Measurements from ENCODE around the gene ZBTB16. TPM values are rescaled to one million over a fixed set of nuclear protein-coding genes. Genes with fewer than 3 reads are reported as not detected.
A peak's percentile ranks its signal among the peaks of the same experiment; 100 is the strongest.

ZBTB16 gene
- total RNA-seq, 1 donor from 2014 or later = 11.9 TPM

GRCh38 chr11:114276077-114276476 is 216.6 kb downstream of the ZBTB16 start:
- TF ChIP-seq CTCF (conservative IDR thresholded peaks at IDR 0.05) = no peak
- H3K36me3 Mint-ChIP-seq = no peaks in the 10 kb centered on the region
- no peak overlapping the region for H3K4me3 Mint-ChIP-seq
- H3K27me3 Mint-ChIP-seq = peaks cover 39% of the 10 kb centered on the region
- H3K4me1 Mint-ChIP-seq (ENCODE audit: unreplicated experiment) = peaks cover 5% of the 10 kb centered on the region
- no peaks in the 10 kb centered on the region for H3K9me3 Mint-ChIP-seq
- H3K27ac Mint-ChIP-seq = no peak overlapping the region
- DNase-seq (ENCODE audit: extremely low spot score, unreplicated experiment) = peak; percentile 31

GRCh38 chr11:114277637-114278341 is 218.3 kb downstream of the ZBTB16 start:
- Mint-ChIP-seq H3K9me3 (no peaks in the 10 kb centered on the region), H3K27me3 (peaks cover 28% of the 10 kb centered on the region), H3K4me3 (no peak overlapping the region), H3K4me1 (ENCODE audit: unreplicated experiment) (peaks cover 9% of the 10 kb centered on the region), H3K36me3 (no peaks in the 10 kb centered on the region), H3K27ac (no peak overlapping the region)
- DNase-seq (ENCODE audit: extremely low spot score, unreplicated experiment) = no peak
- no peak for TF ChIP-seq CTCF (conservative IDR thresholded peaks at IDR 0.05)

- Mint-ChIP-seq H3K4me3 (no peak overlapping the region), H3K27me3 (peaks cover 26% of the 10 kb centered on the region), H3K27ac (no peak overlapping the region), H3K4me1 (ENCODE audit: unreplicated experiment) (peaks cover 9% of the 10 kb centered on the region), H3K9me3 (no peaks in the 10 kb centered on the region), H3K36me3 (no peaks in the 10 kb centered on the region)
- no peak for DNase-seq (ENCODE audit: extremely low spot score, unreplicated experiment)
- no peak for TF ChIP-seq CTCF (conservative IDR thresholded peaks at IDR 0.05)
Measured at GRCh38 chr11:114278342-114279065, 219.0 kb downstream of the ZBTB16 start.

DNA sequence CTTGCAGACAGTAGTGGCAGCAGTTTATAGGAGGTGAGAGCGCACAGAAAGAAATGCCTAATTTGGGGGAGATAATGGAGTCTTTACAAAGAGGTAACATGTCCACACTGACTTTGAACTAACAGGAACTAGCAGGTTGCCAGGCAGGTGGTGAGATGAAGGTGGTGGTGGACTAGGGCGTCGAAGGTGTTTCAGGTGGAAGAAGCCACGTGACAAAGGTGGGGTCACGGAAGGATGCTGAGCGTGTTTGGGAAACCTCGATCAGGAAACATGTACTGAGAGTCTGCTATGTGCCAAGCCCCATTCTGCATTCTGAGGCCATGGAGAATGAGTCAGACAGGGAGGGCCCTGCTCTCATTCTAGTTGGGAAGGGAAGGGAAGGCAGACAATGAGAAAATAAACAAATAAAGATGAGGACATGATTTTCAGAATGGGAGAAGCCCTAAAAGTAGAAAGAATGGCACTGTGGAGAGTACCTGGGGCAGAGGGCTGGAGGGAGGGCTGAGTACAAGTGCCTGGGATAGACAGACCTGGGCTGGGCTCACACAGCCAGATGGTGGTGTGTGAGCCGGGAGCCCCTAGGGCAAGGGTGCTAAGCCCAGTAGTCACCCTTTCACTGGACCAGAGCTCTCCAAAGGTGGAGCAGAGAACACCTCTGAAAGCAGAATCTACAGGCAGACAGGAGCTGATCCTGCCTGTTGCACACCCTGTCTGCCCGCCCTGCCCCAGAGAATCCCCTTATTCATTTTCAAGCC is 220.5 kb downstream of the ZBTB16 start:
- H3K36me3 Mint-ChIP-seq = no peaks in the 10 kb centered on the region
- H3K4me1 Mint-ChIP-seq (ENCODE audit: unreplicated experiment) = peaks cover 9% of the 10 kb centered on the region
- no peak for DNase-seq (ENCODE audit: extremely low spot score, unreplicated experiment)
- H3K27me3 Mint-ChIP-seq = peaks cover 20% of the 10 kb centered on the region
- H3K9me3 Mint-ChIP-seq = no peaks in the 10 kb centered on the region
- TF ChIP-seq CTCF (conservative IDR thresholded peaks at IDR 0.05) = no peak
- peak overlapping the region; percentile 80 for H3K27ac Mint-ChIP-seq
- H3K4me3 Mint-ChIP-seq = peak overlapping the region; percentile 10

DNA sequence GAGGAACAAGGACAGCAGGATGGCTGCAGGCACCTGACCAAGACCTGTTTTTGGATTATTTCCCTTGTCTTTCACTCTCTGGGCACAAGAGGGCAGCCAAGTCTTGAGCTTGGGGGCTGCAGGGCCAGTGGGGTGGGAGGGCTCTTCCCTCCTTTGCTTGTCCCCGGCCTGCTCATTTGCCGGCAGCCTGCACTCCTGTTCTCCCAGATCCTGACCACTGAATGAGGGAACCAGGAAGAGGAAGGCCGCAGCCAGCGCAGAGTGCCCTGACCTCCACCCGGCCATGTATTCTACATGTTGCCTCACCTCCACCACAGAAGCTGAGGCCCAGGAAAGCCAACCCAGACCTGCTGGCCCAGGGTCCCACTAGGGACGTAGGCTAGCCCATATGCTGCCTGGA is 221.2 kb downstream of the ZBTB16 start:
- DNase-seq (ENCODE audit: extremely low spot score, unreplicated experiment) = no peak
- H3K4me1 Mint-ChIP-seq (ENCODE audit: unreplicated experiment) = peaks cover 9% of the 10 kb centered on the region
- TF ChIP-seq CTCF (conservative IDR thresholded peaks at IDR 0.05) = peak; percentile 79
- peak overlapping the region; percentile 80 for H3K27ac Mint-ChIP-seq
- no peaks in the 10 kb centered on the region for H3K9me3 Mint-ChIP-seq
- no peak overlapping the region for H3K4me3 Mint-ChIP-seq
- no peaks in the 10 kb centered on the region for H3K36me3 Mint-ChIP-seq
- H3K27me3 Mint-ChIP-seq = peaks cover 16% of the 10 kb centered on the region

Data from type B pancreatic cell (in vitro differentiated cells).